ENCODE measurements around the gene N4BP2L2. TPM values are rescaled to one million over a fixed set of nuclear protein-coding genes. Genes with fewer than 3 reads are reported as not detected.

The N4BP2L2 gene
- total and polyA plus RNA-seq, 2 experiments from 2014 or later = 63.1 to 160 TPM

- H3K27me3 ChIP-seq (ENCODE audit: insufficient read depth) = peaks cover 4% of the 10 kb centered on the region
- Mint-ChIP-seq H3K27me3 (ENCODE audit: insufficient read depth, low read depth, poor library complexity) (peaks cover 5% of the 10 kb centered on the region), H3K4me3 (no peak overlapping the region), H3K27ac (no peak overlapping the region), H3K4me1 (peaks cover 14% of the 10 kb centered on the region), H3K9me3 (no peaks in the 10 kb centered on the region), H3K36me3 (ENCODE audit: low read depth) (no peaks in the 10 kb centered on the region; the same call in 2 of the 3 replicates)
- H2AFZ ChIP-seq = no peak overlapping the region
- no peak overlapping the region for H3K4me3 ChIP-seq
- no peak overlapping the region for H3K4me2 ChIP-seq
- peaks cover 12% of the 10 kb centered on the region; the same call in 1 of the 2 replicates for H3F3A ChIP-seq (replicated peaks; ENCODE audit: low read depth)
- 0 out of 2 replicates have a peak, but pooled peaks cover 2% of the 10 kb centered on the region for H4K20me1 ChIP-seq (replicated peaks; ENCODE audit: insufficient read depth)
- DNase-seq (ENCODE audit: low spot score) (no peak), ATAC-seq (no peak)
- H3K36me3 ChIP-seq (ENCODE audit: insufficient read depth) = no peaks in the 10 kb centered on the region
- peaks cover 13% of the 10 kb centered on the region for H3K4me1 ChIP-seq (ENCODE audit: insufficient read depth)
- no peaks in the 10 kb centered on the region for H3K79me2 ChIP-seq (replicated peaks; ENCODE audit: insufficient read depth)
- TF ChIP-seq ZNF114 (CRISPR knock-in tag; IDR thresholded peaks at IDR 0.05) (no peak), CREB1 (CRISPR knock-in tag; IDR thresholded peaks at IDR 0.05; ENCODE audit: low read depth) (no peak), ZNF462 (CRISPR knock-in tag; IDR thresholded peaks at IDR 0.05) (no peak), ZNF331 (CRISPR knock-in tag; IDR thresholded peaks at IDR 0.05; ENCODE audit: low read depth) (no peak), EZH2 (IDR thresholded peaks at IDR 0.05; ENCODE audit: low read depth, unreplicated experiment) (no peak), JUNB (IDR thresholded peaks at IDR 0.05; ENCODE audit: unreplicated experiment) (no peak)
- no peak overlapping the region for H3K27ac ChIP-seq (ENCODE audit: low read depth)
- H3K9me2 ChIP-seq (ENCODE audit: insufficient read depth) = no peaks in the 10 kb centered on the region
Observed at GRCh38 chr13:32431361-32431760, 107.2 kb downstream of the N4BP2L2 start.

Data from GM23338 (cell line).